GM21723 (cell line): ENCODE data around the gene ABCG4.
"Not testable (repeated sequence)": the region's sequence is repeated elsewhere in the genome, so short reads cannot be mapped to it uniquely, and the experiment has no call there.

Source experiments
- ATAC-seq: cut with Tn5 transposase; IDR thresholded peaks from one replicate; pipeline ENCODE4 v1.9.1; 2021; ENCODE audit warnings: mild to moderate bottlenecking, moderate library complexity; ENCODE audit not compliant: unreplicated experiment

ABCG4 gene

DNA sequence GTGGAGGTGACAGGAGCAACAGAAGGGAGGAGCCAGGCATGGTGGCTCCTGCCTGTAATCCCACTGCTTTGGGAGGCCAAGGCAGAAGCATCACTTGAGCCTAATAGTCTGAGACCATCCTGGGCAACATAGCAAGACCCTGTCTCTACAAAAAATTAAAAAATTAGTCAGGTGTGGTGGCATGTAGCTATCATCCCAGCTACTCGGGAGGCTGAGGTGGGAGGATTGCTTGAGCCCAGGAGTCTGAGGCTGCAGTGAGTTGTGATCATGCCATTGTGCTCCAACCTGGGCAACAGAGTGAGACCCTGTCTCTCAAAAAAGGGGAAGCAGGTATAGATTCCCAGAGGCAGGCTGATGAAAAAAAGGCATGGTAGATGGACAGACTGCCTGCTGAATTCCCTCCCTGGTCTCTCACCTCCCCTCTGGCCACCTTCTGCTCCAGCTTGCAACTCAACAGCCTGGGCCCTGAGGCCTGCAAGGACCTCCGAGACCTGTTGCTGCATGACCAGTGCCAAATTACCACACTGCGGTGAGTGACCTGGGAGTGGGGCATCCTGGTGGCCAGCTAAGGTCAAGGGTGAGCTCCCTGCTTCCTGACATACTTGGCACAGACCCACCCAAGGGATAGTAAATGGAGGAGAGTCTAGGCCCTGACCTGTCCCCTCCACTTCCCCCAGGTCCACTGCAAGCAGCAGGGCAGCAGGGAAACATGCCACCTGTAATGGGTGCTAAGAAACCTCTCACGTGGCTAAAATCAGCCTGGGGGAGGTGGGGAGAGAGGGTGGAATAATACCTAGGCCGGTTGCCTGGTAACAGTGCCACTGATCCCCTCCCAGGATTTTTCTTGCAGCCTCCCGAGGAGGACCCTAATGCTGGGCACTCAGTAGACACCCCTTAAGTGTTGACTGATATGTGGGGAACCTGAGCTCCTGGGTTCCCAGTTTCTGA is 32.2 kb downstream of the ABCG4 start:
- no peak for ATAC-seq

DNA sequence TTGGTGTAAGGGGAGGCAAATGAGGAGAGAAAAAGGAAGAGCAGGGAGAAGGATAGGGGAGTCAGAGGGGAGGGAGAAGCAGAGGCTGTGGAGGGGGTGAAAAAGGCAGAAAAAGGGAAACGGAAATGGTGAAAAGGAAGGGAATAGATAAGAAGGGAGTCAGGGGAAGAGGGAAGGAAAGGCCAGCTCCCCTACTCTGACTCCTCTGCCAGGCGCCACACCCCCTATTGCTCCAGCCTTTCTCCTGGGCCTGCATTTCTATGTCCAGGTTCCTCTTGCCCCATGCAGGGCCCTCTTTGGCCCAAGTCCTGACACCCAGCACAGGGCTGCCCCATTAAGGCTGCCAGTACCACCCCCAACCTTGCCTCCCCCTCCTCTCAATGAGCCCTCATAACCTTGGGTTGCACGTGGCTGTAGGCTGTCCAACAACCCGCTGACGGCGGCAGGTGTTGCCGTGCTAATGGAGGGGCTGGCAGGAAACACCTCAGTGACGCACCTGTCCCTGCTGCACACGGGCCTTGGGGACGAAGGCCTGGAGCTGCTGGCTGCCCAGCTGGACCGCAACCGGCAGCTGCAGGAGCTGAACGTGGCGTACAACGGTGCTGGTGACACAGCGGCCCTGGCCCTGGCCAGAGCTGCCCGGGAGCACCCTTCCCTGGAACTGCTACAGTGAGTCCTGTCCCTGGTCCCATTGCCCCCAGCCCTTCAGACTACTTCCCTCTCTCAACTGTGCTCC is 33.0 kb downstream of the ABCG4 start:
- no peak for ATAC-seq

DNA sequence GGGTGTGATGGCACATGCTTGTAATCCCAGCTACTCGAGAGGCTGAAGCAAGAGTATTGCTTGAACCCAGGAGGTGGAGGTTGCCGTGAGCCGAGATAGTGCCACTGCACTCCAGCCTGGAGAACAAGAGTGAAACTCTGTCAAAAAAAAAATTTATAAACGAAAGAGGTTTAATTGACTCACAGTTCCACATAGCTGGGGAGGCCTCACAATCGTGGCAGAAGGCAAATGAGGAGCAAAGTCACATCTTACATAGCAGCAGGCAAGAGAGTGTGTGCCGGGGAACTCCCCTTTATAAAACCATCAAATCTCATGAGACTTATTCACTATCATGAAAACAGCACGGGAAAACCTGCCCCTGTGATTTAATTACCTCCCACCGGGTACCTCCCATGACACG is 35.5 kb downstream of the ABCG4 start:
- not testable (repeated sequence) for ATAC-seq

DNA sequence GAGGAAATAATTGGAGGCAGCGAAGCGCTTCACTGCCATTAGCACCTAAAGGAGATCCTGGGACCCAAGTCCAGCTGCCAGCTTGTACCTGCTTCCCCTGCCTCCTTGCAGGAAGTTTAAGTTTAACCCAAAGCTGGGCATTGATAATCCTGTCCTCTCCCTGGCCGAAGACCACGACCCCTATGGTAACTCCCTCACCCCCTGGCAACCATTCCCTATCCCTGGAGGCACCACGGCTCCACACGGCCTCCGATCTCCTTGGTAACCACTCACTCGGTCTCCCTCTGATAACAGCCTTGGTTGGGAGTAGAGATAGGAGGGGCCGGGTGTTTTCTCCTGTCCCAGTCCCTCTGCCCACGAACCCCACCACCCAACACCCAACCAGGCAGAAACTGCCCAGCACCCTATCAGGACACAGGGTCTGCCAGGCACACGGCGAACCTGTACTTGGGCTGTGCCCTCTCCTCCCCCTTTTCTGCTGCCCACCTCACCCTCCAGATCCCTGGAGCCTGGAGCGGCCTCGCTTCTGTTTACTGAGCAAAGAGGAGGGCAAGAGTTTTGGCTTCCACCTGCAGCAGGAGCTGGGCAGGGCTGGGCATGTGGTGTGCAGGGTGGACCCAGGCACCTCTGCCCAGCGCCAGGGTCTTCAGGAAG is 37.3 kb downstream of the ABCG4 start:
- ATAC-seq: no peak

DNA sequence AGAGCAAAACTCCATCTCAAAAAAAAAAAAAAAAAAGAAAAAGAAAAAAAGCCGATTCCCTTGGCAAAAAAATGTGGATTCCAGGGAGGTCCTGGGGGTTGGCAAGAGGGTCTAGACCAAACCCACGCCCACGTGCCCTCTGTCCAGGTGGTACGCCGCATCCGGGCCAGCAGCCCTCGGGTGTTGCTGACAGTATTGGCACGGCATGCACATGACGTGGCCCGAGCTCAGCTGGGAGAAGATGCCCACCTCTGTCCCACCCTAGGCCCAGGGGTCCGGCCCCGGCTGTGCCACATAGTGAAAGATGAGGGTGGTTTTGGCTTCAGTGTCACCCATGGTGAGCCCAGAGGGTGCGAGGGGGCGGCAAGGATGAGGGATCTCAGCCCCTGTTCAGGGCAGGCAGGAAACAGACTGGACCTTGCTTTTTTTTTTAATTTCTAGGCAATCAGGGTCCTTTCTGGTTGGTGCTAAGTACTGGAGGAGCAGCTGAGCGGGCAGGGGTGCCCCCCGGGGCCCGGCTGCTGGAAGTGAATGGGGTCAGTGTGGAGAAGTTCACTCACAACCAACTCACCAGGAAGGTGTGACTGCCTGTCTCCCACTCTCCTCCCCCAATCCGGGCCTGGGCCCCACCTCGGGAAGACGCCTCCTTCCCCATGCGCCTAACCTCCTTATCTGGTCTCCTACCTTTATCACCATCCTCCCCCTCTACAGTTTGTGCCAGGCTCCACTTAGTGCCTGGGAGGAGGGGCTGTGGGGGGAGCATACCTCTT is 38.5 kb downstream of the ABCG4 start:
- no peak for ATAC-seq

DNA sequence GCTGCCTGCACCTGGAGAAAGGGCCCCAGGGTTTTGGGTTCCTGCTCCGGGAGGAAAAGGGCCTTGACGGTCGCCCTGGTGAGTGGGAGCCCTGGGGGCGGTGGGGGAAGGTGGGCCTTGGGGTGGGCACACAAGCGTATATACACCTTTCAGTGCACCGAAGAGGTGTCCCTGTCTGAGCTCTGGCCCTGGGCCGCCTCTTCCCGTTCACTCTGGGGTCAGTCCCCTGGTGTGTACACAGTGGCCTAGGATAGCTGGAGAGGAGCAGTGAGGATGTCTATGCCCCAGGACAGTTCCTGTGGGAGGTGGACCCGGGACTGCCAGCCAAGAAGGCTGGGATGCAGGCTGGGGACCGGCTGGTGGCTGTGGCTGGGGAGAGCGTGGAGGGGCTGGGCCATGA is 39.2 kb downstream of the ABCG4 start:
- no peak for ATAC-seq

DNA sequence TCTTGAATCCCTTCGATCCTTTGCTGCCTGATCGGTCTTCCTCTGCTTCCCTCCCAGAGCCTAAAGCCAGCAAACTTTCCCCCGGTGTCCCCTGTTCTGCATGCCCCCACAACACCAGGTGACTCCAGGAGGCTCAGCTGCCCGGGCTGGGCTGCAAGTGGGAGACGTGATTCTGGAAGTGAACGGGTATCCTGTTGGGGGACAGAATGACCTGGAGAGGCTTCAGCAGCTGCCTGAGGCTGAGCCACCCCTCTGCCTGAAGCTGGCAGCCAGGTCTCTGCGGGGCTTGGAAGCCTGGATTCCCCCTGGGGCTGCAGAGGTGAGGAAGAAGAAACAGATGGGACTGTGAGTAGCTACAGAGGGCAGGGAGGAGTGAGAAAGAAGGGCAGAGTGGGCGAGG is 40.0 kb downstream of the ABCG4 start:
- no peak for ATAC-seq

DNA sequence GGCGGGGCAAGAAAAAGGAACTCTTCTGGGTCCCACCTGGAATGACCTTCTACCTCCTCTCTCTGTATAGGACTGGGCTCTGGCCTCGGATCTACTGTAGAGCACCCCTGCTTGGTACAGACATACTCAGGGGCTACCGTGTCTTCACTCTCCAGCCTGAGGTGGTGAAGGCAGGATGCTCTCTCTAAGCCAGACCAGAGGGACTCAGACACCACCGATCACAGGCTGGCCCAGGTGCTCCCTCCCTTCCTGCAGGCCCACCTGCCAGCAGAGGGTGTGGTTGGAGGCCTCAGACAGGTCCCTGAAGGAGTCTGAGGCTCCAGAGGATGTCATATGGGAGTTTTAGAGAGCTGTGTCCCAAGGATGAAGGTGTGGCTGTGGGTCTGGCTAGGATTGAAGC is 40.5 kb downstream of the ABCG4 start:
- no peak for ATAC-seq

DNA sequence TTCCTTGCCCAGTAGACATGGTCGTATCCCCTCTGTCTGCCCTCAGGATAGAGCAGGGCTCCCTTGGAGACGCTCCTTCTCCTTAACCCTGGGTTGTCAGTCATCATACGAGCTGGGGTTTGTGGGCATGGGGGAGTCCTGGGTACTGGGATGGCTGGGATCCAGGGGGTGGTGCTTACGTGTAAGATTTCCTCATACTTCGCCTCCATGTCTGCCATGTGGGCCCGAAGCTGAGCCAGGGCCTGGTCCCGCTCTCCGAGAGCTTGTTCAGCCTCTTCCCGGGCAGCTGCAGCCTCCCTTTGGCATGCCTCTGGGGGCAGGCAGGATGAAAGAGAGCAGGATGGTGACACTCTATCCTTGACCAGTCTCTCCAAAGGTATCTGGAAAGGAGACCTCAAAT is 41.7 kb downstream of the ABCG4 start:
- no peak for ATAC-seq

DNA sequence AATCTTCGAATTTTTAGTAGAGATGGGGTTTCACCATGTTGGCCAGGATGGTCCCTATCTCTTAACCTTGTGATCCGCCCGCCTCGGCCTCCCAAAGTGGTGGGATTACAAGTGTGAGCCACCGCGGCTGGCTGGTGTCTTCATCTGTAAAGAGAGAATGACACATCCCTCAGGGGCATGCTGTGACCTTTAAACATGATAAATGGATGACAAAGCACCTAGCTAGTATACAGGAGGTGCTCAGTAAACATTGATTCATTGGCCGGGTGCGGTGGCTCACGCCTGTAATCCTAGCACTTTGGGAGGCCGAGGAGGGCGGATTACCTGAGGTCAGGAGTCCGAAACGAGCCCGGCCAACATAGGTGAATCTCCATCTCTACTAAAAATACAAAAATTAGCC is 42.4 kb downstream of the ABCG4 start:
- ATAC-seq: not testable (repeated sequence)

DNA sequence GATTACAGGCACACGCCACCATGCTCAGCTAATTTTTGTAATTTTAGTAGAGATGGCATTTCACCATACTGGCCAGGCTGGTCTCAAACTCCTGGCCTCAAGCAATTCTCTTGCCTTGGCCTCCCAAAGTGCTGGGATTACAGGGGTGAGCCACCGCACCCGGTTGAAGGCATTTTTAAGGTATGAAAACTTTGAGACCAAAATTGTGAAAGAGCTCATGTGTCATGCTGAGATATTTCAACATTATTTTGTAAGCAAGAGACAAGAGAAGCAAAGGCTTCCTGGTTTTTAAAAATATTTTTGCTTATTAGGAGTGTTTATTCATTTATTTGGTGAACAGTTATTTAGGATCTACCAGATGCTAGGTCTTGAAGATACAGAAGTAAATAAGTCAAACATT is 43.3 kb downstream of the ABCG4 start:
- no peak for ATAC-seq

DNA sequence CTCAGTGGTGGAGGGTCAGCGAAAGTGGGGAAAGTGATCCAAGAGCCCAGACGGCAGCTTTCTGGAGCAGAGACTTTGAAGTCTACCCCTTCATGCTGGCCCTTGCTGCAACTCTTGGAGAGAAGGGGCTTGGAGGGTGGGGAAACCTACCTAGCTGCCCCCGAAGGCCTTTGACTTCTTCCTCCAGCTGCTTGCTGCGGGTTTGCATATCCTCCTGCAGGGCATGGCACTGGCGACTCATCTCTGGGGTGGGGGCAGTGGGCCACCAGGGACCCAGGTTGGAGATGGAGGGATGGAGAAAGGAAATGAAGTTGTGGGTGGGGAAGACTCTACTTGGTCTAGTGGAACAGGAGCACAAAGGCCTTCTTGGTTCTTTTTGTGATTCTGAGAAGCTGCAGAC is 44.1 kb downstream of the ABCG4 start:
- ATAC-seq: no peak

DNA sequence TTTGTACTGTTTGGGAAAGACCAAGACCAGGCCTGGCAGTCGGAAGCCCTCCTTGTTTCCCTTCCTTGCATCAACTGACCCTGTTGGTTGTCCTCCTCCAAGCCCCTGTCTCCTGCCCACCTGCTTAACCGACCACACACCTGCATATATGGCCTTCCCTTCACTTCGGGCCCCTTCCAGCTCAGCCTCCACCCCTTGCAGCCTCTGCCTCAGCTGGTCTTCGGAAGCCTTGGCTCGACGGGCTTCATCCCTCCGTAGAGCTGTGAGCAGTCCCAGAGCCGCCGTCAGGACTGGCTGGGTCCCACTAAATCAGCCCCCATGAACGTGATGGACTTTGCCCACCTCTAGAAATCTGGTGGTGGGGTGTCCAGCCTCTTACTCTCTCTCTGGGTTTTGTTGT is 44.8 kb downstream of the ABCG4 start:
- no peak for ATAC-seq

DNA sequence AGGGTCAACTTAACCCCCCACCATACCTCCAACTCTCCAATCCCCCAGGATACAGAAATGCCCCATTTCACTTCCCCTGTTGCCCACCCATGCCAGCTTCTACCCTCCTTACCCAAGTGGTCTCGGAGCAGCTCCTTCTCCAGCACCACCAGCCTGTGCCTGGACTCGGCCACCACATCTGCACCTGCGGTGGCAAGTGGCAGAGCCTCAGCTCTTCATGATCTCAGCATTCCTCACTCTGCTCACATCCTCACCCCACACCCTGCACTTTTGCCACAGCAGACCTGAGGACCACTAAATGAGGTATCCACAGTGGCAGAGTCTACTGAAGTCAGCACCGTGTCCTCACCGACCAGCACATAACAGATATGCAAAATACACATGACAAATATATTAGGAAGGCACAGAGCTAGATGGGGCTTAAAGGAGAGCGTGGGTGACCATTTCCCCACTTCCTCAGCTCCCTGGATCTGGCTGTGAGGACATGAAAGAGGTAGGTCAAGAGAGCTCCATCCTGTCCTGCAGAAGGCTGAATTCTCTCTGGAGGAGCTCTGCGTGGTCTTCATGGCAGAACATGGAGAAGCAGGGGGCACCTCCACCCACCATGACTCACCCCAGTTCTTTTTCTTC is 46.1 kb downstream of the ABCG4 start:
- no peak for ATAC-seq

DNA sequence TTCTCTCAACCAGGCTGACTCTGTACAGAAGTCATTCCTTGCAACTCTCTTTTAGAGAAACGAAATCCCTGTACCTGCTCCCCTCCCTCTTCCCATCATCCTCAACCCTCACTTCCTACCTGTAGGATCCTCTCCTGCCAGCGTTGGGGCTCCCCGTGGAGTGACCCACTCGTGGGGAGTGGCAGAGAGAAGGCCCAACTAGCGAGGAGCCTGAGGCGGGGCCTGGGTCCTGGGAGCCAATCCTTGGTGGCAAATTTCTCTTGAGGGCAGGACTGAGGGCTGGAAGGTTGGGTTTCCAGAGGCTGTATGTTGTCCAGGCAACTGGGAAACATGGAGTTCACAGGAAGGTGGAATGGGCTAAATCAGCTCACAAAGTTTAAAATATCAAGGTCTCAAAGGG is 46.8 kb downstream of the ABCG4 start:
- ATAC-seq: no peak

DNA sequence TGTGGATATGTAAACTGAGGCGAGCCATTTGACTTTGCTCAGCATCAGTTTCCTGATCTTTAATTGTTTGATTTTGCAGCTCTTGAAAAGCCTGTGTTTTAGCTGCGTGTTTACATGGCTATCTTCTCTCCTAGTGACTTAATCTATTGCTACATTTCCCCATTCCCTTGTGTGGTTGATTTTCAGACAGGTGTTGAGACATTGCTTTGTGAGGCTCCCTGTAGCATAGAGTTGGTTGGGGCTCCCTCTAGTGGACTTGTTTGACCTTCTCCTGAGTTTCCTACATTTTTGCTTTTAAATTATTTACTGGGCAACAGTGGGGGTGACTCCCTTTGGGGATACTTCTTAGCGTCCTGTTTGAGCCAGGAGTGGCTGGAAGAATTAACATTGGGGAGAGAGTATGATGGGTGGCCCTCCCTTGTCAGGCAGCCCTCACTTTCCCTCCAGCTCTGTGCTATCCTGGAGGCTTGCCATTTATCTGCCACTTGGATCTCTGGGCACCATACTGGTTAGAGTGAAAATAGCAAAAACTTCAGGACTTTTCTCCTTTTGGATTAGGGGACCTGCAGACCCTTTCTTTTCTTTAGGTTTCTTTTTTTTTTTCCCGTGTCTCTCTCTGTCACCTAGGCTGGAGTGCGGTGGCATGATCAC is 48.1 kb downstream of the ABCG4 start:
- ATAC-seq: peak; percentile 85

DNA sequence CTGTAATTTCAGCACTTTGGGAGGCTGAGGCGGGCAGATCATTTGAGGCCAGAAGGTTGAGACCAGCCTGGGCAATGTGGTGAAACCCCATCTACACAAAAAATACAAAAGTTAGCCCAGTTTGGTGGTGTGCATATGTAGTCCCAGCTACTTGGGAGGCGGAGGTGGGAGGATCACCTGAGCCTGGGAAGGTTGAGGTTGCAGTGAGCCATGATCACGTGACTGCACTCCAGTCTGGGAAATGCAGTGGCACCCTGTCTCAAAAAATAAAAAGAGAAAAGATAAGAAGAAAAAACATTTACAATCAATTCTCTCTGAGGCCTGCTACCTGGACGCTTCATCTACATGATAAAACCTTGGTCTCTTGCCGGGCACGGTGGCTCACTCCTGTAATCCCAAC is 50.1 kb downstream of the ABCG4 start:
- no peak for ATAC-seq

DNA sequence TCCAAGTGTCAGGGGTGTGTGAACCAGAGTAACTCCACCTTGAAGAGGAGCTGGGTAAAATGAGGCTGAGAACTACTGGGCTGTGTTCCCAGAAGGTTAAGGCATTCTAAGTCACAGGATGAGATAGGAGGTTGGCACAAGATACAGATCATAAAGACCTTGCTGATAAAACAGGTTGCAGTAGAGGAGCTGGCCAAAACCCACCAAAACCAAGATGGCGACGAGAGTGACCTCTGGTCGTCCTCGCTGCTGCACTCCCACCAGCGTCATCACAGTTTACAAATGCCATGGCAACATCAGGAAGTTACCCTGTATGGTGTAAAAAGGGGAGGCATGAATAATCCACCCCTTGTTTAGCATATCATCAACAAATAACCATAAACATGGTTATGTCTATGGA is 52.4 kb downstream of the ABCG4 start:
- not testable (repeated sequence) for ATAC-seq

DNA sequence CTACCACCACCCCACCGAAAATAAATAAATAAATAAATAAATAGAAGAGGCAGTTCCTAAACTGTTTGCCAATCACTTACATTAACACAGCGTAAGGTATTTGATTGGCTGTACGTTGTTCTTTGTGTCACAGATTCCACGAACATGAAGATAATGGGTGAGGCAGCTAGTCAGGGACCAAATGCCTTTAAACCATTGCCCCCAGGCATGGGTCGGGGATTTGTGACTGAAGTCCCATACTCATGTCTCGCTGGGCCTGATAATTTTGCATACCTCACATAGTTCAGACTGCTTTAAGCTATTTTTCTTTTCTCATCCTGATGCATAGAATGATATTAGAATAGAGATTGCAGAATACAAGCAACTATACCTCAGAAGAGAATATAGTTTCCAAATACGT is 53.7 kb downstream of the ABCG4 start:
- no peak for ATAC-seq

DNA sequence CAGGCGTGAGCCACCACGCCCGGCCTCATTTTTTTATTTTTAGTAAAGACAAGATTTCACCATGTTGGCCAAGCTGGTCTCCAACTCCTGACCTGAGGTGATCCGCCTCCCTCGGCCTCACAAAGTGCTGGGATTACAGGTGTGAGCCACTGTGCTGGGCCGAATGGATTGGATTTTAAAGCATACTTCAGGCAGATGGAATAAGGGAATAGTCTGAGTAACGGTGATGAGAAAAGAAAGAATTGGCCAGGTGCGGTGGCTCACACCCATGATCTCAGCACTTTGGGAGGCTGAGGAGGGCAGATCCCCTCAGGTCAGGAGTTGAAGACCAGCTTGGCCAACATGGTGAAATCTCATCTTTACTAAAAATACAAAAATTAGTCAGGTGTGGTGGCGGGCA is 55.2 kb downstream of the ABCG4 start:
- ATAC-seq: no peak
